OCI-LY3 (cell line): ENCODE data around the gene MYT1.

Experiments used
- EZH2phosphoT487 ChIP-seq: fragments of 200-600 bp; shearing (Covaris generic); IDR thresholded peaks from 2 replicates; pipeline ENCODE4 v1.6.1; 2018; ENCODE audit warnings: antibody characterized with exemption, mixed run types, low read depth
- TF ChIP-seq, protein P1 (sequence below): fragments of 200-600, 300-600 bp; sonication (generic); IDR thresholded peaks from 2 replicates; pipeline ENCODE4 v1.5.1; 2014; ENCODE audit warnings: antibody characterized with exemption, low read length, low read depth

GRCh38 chr20:64214113-64214512 is 49.9 kb downstream of the MYT1 start:
- TF ChIP-seq, protein P1, sequence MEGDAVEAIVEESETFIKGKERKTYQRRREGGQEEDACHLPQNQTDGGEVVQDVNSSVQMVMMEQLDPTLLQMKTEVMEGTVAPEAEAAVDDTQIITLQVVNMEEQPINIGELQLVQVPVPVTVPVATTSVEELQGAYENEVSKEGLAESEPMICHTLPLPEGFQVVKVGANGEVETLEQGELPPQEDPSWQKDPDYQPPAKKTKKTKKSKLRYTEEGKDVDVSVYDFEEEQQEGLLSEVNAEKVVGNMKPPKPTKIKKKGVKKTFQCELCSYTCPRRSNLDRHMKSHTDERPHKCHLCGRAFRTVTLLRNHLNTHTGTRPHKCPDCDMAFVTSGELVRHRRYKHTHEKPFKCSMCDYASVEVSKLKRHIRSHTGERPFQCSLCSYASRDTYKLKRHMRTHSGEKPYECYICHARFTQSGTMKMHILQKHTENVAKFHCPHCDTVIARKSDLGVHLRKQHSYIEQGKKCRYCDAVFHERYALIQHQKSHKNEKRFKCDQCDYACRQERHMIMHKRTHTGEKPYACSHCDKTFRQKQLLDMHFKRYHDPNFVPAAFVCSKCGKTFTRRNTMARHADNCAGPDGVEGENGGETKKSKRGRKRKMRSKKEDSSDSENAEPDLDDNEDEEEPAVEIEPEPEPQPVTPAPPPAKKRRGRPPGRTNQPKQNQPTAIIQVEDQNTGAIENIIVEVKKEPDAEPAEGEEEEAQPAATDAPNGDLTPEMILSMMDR, result no peak
- TF ChIP-seq EZH2phosphoT487, result no peak
